ENCODE results near the gene ZNF407.

DNA sequence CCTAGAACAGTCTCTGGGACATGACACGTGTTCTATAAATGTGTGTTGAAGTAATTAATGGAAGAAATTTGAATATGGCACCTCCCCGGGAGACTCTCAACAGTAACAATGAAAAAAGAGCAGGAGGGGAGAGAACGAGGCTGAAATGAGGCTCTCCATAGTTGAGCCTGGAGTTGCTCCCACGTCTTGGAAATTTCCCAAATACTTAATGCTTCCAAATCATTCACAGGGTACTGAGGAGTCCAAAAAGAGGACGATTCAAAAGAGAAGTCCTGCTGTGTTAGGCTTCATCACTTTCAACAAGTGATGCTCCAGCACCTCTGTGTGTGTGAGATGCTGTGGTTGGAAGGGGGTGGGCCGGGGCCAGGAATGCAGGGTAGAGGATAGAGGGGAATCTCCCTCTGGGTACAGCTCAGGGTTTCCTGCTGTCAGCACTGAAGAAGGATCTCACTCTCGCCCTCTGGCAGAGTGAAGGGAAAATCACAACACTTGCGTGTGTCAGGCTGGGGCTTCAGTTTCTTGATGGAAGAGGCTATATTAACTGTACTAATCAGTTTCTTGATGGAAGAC is 18.1 kb upstream of the ZNF407 start:
- TF ChIP-seq EZH2phosphoT487 (IDR thresholded peaks at IDR 0.05; ENCODE audit: borderline replicate concordance, low read length): no peak
- TF ChIP-seq, protein P1, sequence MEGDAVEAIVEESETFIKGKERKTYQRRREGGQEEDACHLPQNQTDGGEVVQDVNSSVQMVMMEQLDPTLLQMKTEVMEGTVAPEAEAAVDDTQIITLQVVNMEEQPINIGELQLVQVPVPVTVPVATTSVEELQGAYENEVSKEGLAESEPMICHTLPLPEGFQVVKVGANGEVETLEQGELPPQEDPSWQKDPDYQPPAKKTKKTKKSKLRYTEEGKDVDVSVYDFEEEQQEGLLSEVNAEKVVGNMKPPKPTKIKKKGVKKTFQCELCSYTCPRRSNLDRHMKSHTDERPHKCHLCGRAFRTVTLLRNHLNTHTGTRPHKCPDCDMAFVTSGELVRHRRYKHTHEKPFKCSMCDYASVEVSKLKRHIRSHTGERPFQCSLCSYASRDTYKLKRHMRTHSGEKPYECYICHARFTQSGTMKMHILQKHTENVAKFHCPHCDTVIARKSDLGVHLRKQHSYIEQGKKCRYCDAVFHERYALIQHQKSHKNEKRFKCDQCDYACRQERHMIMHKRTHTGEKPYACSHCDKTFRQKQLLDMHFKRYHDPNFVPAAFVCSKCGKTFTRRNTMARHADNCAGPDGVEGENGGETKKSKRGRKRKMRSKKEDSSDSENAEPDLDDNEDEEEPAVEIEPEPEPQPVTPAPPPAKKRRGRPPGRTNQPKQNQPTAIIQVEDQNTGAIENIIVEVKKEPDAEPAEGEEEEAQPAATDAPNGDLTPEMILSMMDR (IDR thresholded peaks at IDR 0.05; ENCODE audit: low read depth, low read length, poor library complexity, severe bottlenecking): no peak
